DMS114 treated with DMSO at 0.1 percent for 48 hours (cell line): Measurements from ENCODE around the gene C21orf58.

ENCODE experiments used
- DNase-seq: peaks from one replicate; lab custom pipeline; 2025; ENCODE audit not compliant: unreplicated experiment; lab: John Stamatoyannopoulos, UW

The C21orf58 gene

DNA sequence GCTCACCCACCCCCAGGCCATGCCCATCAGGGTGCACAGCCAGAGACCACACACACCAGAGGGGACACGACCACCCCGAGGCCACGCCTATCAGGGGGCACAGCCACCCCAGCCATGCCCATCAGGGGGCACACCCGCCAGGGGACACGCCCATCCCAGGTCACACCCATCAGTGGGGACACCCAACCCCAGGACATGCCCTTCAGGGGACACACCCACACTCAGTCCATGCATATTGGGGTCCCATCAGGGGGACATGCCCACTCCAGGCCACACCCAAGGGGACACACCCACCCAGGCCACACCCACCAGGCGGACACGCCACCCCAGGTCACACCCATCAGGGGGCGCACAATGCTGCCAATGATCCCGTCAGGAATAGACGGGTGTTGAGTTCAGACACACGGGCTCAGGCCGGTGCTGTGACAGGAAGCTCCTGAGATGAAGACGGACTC lies 59.0 kb downstream of the C21orf58 start:
- DNase-seq = no peak

DNA sequence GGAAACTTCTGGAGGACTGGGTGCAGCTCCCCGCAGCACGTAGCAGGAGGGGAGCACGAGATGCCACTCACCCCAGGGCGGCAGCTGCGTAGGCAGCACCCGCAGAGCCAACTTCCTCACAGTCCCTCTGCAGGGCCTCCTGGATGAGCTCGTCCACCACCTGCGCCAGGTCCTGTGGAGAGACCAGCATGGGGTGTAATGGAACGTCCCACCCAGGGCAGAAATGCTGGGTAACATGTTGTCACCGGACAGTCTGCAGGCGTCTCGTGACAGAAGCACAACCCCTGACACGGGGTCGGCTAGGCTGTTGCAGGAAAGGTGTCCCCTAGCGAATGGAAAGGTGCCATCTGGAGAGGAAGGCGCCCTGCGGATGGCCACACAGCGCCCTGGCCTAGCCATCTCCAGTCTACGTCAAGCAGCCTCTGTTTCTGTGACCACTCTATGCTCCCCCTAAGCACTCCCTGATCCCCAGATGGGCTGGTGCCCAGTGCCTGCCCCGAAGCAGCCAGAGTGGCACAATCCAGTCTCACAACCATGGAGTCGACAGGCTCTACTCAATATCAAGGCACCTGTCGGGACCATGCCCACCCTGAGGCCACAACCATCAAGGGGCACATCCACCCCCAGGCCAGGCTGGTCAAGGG lies 59.5 kb downstream of the C21orf58 start:
- no peak for DNase-seq

DNA sequence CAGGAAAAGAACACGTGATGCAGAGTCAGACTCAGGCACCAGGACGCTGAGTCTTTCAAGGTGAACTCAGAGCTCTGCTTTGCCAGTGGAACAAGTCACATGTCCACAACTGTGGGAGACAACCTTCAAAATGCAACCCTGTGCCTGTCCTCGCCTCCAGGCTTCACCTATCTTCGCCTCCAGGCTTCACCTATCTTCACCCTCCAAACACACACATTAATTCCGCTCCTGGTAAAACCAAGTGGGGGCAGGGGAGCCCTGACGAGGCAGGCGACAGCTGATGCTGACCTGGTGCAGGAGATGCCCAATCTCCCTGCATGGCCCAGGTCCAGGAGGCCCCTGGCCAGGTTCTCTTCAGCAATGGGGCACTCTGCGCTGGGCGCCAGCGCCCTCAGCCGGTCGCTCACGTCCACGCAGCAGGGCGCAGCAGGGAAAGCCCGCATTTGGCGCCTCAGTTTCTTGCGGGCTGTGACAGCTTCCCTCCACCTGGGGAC lies 67.1 kb downstream of the C21orf58 start:
- DNase-seq = no peak

DNA sequence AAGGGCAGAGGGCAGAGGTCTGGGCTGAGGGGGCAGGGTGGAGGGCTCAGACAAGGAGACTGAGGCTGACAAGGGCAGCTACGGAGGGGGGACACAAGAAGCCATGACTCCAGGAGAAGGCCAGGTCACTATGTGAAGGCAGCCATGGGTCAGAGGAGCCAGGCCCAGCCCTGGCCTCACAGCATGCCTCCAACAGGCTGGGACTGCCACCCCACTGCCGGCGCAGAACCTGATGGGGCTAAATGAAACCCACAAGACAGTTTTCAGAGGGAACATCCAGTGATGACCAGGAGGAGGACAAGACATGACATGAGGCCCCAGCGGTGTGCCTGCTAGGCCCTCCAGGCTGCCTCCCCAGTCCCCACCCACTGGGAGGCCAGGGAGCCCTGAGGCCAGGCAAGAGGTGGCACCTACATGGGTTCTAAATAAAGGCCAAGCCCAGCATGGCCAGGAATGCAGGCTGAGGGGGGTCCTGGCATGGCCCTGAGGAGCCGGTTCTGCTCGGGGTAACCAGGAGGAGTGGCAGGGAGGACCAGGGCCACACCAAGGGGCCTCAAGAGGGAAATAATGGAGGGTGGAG lies 67.8 kb downstream of the C21orf58 start:
- DNase-seq = no peak

DNA sequence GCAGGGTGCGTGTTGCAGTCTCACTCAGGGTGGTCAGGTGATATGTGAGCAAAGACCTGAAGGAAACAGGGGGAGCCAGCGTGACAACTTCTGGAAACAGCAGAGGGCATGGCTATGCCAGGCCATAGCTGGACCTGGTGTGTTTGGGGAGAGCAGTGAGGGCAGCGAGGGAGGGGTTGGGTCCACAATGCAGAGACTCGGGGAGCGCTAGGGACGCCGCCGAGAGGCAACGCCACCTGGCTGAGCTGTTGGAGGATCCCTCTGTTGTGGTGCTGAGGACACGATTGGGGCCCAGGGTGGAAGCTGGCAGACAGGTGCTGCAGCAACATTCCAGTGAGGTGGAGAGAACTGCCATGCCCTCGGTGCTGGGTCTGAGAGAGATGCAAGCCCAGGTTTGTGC lies 68.5 kb downstream of the C21orf58 start:
- DNase-seq = no peak

DNA sequence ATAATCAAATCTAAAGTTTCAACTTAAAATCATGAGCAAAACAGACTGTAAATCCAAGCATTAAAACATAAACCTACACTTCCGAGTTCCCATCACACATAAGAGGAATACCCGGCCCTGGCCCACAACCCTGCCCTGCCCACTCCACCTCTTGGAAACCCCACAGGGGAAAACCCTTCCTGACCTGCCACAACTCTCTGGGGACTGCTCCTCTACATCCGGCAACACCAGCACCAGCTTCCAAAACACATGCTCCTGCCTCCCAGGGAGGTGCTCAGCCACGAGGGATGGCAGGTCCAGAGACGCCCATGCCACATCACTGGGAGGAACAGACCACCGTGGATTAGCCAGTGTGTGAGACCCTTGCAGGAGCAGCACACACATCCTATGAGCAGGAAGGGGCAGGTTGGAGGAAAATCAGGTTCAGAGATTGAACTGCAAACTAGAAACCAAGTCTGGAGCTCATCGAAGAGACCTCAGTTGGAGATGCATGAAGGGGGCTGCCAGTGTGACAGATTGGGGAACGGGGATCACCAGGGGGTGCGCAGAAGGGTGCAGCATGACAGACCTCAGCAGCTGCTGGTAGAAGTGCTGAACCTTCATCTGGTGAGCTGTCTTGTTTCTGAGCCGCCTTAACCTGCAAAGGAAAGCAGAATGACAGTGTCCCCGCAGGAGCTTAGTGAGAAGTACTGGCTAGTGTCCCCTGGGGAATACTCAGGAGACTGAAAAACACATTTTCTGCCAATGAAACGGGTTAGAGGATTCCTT lies 69.3 kb downstream of the C21orf58 start:
- DNase-seq = no peak

DNA sequence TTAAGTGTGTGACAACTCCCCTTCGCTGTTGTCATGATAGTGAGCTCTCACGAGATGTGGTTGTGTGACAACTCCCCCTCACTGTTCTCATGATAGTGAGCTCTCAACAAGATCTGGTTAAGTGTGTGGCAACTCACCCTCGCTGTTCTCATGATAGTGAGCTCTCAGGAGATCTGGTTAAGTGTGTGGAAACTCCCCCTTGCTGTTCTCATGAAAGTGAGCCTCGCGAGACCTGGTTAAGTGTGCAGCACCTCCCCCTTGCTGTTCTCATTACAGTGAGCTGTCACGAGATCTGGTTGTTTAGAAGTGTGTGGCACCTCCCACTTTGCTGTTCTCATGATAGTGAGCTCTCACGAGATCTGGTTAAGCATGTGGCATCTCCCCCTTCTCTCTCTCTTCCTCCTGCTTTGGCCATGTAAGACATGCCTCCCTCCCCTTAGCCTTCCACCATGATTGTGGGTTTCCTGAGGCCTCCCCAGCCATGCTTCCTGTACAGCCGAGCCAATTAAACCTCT lies 70.0 kb downstream of the C21orf58 start:
- DNase-seq = no peak

DNA sequence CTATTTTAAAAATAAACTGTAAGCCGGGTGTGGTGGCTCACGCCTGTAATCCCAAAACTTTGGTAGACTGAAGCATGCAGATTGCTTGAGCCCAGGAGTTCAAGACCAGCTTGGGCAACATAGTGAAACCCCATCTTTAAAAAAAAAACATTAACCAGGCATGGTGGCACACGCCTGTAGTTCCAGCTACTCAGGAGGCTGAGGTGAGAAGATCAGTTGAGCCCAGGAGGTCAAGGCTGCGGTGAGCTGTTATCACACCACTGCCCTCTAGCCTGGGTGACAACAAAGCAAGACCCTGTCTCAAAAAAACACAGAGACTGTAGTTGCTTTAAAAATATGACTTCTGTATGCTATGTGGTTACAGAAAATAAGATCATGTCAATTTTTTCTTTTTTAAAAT lies 70.8 kb downstream of the C21orf58 start:
- DNase-seq = no peak
